ENCODE data around the gene RNFT2. TPM values are rescaled to one million over a fixed set of nuclear protein-coding genes. Genes with fewer than 3 reads are reported as not detected.

The RNFT2 gene
- total RNA-seq, 1 experiment from 2014 or later = 6.0 TPM

DNA sequence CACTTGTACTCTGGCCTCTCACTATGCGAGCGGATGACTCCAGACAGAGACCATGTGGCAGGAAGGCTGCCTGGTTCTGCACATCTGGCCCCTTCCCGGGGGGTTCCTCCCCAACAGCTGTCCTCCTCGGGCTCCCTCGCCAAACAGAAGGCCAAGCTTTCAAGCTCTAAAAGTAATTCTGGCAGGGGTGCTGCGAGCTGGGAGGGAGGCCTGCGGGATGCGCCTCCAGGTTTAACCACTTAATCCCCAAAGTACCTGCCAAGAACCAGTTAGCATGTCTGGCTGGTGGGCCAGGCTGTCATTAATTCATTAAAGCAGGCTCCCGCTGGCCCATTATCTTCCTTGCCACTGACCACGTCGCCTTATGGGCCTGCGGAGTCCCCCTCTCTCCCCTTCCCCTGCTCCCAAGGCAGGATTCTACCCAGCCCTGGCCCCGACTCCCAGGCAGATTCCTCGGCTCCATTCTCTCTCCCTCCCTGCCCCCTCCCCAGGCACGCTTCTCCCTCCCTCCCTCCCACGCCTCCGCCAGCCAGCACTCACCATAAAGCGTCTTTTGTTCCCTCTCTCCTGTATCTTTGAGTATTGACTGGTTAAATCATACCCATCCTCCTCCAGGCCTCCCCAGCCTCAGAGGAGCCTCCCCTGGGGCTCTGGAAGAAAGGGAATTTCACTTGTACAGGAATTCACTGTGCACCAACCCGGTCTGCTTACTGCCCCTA lies 138.2 kb downstream of the RNFT2 start:
- DNase-seq (ENCODE audit: low read depth) = no peak

DNA sequence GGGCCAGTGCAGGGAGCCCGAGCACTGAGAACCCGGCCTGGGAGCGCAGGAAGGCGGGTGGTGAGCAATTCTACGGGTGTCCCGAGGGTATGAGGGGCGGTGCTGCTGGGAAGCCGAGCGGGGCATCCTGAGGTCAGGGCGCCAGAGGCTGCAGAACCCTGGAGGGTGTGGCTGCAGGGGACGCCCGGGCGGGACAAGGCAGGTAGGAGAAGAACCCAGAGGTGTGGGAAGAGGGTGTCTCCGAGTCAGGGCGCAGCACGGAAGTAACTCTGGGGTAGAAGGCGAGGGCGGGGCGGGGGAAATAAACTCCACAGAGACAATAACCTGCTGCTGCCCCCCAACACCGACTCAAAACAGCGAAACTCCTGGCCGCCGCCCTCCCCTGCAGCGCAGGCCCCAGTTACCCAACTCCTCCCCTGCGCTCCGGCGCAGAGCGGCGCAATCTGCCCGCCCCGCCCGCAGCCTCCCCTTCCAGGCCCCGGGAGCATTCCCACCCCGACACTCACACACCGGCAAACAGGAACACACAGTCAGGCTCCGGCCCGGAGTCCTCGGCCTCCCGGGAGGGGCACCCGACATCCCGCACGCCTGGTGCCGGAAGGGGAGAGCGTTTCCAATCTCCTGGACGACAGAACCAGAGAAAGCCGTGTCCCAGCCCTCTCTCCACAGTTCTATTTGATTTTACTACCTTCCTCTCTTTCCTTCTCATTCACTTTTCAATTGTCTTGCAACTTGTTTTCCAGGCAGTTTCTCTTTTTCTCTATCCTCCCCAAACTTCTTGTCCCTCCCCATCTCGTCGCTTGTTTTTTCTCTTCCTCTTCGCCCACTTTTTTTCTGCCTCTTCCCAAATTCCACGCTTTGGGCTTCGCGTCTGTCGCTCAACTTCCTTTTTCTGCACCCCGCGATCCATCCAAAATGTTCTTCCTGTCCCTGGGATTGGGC lies 140.7 kb downstream of the RNFT2 start:
- no peak for DNase-seq (ENCODE audit: low read depth)

DNA sequence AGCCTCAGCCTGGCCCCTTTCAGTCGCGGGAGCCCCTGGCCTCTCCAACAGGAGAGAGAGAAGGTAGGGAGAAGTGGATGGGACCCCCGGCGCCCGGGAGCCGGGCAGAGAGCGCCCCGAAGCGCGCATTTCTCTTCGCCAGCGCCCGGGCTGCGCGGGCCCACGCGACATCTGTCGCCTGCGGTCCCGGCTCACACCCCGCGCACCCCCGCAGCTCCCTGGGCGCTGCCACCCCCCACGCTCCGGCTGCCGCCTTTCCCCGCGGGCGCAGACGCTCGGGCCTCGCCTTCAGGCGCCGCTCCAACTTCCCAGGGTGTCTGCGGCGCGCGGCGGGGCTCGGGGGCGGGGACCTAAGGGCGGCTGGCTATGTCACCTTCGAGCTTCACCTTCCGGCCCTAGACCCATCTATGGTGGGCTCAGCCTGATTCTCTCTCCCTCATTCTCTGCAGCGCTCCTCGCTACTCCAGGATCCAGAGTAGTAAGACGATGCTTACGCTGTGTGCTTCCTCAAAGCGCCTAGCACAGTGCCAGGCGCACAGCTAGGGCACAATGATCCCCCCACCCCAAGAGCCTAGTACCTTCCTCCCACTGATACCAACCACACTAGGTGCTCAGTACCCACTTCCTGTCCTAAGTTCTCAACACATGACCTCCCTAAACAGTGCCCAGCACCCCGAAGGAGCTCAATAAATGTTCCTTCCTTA lies 141.5 kb downstream of the RNFT2 start:
- no peak for DNase-seq (ENCODE audit: low read depth)

DNA sequence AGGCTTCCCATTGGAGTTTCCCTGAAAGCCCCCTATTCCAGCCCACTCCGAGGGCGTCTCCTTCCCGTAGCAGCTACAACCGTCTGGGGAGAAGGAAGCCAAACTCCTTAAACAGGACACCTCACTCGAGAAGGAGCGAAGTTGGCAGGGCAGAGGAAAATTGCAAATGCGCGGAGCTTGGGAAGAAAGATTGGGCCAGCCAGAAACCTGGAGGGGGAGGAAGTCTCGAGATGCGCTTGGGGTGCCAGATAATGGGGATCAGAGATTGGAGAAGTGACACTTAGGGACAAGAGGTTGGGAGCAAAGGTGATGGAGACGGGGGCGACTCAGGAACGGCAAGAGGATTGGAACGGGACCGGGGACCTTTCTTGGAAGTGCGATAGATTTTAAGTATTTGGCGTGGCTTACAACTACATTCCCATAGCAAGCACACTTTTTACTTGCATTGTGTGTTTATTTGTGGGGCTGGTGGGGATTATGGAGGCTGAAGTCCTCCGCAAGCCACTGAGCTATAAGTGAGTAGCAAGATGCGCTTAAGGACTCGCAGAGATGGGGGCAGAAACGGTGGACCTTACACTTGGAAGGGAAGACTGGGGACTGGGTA lies 142.2 kb downstream of the RNFT2 start:
- DNase-seq (ENCODE audit: low read depth) = no peak

DNA sequence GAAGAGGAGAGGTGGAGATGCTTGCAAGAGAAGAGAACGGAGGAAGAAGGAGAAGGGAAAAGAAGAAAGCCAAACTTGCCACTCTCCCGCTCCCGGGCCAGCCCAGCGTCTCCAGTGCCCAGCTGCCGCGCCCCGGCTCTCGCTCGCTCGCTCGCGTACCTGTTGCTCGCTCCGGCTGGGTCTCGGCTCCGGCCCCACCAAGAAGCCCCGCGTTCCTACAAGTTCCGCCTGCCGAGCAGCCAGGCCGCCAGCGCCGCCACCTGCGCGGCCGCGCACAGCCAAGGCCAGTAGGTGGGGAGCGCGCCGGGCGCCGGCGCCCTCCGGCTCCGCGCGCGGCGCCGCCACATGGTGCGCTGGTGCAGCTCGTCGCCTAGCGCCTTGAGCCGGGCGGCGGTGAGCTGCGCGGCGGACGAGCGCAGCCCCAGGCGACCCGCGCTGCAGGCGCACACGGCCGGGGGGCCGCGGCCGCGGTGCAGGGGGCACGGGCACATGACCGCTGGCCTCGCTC lies 142.8 kb downstream of the RNFT2 start:
- no peak for DNase-seq (ENCODE audit: low read depth)

DNA sequence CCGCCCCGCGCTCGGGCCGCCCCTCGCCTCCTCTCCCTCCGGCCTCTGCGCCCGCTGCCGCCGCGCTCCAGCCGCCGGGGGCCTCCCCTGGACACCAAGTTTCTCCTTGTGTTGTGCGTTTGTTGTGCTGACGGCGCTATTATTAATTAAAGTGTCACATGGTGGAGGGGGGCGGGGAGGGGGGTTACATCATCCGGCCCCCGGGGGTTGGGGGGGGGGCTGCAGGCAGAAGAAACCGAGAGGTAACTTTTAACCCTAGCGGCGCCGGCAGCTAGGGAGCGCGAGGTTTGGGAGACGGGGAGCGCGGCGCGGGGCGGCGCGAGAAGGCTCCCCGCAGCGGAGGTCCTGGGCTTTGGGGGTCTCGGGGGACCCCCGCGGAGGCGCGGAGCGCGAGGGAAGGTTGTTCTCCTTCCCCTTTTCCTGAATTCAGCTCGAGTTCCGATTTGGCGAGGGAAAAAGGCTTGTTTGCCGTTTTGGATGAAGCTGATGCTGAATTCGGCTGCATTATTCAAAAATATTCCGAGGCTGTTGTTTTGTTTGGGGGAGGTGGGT lies 143.3 kb downstream of the RNFT2 start, which contains the start of gene HRK:
TSS of gene HRK (minus strand) at position 117 of the 552 bp plus-strand sequence. CDS start 134 bp downstream, outside the sequence.
- no peak for DNase-seq (ENCODE audit: low read depth)

DNA sequence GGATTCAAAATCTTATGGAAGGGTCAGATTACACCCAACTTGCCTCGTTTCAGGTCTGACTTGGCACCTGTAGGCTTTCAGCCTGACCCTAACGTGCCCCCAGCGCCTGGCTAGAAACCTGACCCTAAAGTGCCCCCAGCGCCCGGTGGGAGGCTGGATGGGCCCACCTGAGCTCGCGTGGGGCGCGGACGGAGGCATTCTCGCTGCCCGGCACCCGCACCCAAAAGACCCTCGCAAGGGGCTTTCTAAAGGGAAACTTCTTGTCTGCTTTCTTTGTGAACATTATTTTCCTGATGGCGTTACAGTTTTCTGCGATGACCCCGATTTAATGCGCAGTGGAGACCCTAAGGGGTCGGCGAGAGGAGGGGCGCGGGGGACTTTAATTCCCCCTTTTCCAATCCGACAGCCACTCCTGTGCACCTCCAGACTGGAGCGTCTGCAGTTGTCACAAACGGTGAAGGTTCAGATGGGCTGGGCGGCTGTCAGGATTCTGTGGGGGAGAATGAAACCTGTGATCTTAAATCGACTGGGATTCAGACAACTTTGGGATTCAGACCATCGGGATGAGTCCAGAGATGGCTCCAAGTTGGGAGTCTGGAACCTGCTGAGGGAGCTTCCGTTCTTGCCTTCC lies 143.9 kb downstream of the RNFT2 start:
- no peak for DNase-seq (ENCODE audit: low read depth)

DNA sequence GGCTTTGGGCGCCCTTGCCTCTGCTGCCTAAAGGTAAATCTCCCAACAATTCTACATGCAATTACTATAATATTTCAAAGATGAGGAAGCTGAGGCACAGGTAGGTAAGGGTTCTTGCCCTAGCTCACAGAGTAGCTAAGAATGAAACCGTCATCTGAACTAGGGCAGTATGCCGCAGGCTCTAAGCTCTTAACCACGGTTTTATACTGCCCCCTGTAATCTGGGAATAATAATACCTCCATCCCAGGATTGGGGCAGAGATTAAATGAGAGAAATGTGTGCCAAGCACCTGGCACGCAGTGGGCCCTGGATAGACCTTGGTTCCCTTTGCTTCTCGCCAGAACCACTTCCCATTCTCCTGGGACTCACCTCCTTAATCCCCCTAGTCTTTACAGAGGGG lies 144.6 kb downstream of the RNFT2 start:
- DNase-seq (ENCODE audit: low read depth) = no peak

DNA sequence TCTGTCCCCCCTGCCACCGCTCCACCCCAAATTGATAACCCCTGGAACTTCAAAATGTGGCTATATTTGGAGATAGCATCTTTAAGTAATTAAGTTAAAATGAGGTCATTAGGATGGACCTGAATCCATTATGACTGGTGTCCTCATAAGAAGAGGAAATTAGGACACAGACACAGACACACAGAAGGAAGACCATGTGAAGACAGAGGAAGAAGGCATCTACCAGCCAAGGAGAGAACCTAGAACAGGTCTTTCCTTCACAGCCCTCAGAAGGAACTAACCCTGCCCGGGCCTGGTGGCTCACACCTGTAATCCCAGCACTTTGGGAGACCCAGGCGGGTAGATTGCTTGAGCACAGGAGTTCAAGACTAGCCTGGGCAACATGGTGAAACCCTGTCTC lies 146.8 kb downstream of the RNFT2 start:
- DNase-seq (ENCODE audit: low read depth) = no peak

DNA sequence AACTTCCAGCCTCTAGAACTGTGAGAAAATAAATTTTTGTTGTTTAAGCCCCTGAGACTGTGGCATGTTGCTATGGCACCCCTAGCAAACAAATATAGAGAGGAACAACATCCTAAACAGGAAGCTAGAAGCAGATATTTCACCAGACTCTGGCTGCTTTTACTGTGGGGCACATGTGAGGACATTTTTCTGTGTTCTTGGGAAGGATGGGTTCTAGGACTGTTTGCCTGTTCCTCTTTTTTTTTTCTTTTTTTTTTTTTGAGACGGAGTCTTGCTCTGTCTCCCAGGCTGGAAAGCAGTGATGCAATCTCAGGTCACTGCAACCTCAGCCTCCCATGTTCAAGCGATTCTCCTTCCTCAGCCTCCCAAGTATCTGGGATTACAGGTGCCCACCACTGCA lies 147.4 kb downstream of the RNFT2 start:
- DNase-seq (ENCODE audit: low read depth) = no peak

DNA sequence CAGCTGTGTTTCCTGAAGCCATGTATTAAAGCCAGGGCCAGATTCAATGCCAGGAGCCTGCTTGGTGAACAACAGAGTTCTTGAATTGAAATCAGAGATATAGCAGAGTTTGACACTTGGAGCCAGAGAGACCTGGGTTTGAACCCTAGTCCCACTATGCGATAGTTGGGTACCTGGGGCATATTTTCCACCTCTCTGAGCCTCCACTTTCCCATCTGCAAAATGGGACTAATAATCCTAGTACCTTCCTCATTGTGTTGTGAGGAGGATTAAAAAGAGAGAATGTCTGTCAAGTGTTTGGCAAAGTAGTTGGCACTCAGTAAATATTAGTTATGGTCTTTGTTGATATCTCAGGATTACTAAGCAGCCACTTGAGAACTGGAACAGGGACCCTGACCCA lies 149.1 kb downstream of the RNFT2 start:
- DNase-seq (ENCODE audit: low read depth) = no peak

DNA sequence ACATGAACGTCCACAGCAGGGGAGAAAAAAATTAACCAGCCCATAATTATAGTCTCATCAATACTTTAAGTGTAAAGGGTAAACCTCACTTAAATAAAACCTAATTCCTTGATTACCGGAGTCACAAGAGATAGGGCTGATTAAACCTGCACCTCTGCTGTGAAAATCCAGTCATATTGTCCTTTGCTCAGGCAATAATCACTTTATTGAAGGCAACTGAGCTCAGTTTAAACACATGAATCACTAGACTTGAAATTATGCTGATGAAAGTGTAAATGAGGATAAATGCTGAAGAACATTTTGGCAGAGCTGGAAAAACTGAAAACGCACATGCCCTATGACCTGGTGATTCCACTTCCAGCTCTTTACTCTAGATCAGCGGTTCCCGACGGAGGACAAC lies 149.8 kb downstream of the RNFT2 start:
- no peak for DNase-seq (ENCODE audit: low read depth)

DNA sequence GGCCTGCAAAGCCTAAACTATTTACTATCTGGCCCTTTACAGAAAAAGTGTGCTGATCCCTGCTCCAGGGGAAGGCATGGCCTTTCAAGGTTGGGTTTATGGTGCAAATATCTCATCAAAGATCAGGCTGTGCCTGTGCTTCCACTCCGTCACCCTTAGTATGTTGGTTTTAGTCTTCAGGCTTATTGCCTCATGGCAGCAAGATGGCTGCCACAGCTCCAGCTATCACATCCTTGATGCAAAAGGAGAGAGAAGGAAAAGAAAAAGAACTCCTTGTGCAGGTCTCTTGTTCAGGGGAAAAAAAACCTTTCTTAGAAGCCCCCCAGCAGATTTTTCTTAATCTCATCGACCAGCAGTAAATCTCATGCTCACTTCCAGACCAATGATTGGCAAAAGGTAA lies 152.2 kb downstream of the RNFT2 start:
- no peak for DNase-seq (ENCODE audit: low read depth)

DNA sequence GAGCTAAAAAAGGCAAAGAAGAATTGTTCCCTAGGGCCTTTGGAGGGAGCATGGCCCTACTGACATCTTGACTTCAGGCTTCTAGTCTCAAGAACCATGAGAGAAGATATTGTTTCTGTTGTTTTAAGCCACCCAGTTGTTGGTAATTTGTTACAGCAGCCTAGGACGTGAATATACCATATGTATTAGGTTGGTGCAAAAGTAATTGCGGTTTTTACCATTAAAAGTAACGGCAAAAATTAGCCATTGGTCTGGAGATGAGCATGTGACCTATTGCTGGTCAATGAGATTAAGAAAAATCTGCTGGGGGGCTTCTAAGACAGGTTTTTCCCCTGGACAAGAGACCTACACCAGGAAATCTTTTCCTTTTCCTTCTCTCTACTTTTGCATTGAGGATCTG lies 152.9 kb downstream of the RNFT2 start:
- DNase-seq (ENCODE audit: low read depth) = no peak

DNA sequence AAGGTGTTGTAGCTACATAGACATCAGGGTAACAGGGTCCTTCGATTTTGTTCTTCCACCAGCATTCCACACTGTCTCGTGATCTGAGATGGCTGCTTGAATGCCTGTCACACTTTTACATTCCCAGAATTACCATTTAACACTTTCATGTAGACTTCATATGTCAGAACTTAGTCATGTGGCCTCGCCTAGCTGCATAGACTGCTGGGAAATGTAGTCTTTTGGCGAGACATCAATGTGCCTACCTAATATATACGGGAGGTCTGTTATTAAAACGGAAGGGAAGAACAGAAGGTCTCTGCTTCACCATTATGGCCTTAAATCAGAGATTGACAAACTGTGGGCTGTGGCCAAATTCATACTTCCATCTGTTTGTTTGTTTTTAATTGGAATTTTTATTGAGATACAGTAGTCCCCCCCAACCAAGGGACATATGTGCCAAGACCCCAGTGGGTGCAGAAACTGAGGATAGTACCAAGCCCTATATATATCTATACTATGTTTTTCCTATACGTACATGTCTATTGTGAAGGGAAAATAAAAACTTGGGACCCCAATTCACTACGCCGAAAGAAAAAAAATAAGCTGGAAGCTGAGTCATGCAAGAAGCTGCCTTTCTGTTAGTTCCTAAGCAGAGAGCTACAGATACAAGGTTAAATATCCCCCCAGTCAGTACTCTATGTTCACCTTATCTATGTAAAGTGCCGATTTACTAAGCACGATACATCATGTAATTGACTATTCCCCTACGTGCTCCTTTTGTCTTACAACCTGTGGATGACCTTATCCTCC lies 154.4 kb downstream of the RNFT2 start:
- DNase-seq (ENCODE audit: low read depth) = no peak

DNA sequence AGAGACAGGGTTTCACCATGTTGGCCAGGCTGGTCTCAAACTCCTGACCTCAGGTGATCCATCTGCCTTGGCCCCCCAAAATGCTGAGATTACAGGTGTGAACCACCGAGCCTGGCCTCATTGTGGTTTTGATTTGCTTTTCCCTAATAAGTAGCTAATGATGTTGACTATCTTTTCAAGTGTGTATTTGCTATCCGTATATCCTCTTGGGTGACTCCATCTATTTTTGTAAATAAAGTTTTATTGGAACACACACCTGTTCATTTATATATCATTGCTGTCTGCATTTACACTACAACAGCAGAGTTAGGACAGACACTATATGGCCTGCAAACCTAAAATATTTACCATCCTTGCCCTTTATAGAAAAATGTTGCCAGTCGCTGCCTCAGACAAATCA lies 156.8 kb downstream of the RNFT2 start:
- no peak for DNase-seq (ENCODE audit: low read depth)

DNA sequence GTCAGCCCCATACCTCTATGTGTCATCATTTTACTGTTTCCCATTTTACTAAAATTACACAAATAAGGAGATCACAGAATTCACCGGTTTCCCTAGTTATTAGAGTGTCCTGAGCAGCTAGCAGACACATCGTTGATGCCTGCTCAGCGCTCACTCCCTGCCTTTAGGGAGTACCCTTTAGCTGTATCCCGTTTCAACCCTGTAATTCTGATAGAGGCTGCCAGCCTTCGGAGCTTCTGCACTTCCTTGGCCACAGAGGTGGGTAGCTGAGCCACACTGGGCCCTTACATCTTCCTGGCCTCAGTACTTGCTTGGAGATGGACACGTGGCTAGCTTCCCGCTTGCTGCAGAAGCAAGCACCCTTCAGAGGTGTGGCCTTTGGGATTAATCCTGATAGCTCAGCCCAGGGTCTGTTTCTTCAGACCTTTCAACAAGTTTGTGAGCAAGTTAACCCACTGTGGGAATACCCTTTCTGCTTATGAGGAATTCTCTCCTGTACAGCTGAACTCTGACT lies 158.4 kb downstream of the RNFT2 start:
- no peak for DNase-seq (ENCODE audit: low read depth)

DNA sequence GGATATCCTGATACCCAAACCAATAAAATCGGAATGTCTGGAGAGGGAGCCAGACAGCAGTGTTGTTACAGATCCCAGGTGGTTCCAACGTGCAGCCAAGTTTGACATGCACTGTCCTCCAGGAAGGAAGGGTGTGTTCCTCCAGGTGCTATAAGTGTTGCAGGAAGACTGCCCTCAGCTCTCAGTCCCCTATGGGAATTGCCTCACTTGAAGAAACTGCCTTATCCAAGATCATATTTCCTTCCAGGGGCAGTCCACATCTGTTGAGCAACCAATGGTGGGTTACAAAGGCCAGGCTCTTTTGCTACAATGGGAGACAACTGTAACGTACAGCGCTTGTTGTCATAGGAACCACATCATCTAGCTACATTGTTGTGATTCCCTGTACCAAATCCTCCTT lies 159.4 kb downstream of the RNFT2 start:
- DNase-seq (ENCODE audit: low read depth) = no peak

DNA sequence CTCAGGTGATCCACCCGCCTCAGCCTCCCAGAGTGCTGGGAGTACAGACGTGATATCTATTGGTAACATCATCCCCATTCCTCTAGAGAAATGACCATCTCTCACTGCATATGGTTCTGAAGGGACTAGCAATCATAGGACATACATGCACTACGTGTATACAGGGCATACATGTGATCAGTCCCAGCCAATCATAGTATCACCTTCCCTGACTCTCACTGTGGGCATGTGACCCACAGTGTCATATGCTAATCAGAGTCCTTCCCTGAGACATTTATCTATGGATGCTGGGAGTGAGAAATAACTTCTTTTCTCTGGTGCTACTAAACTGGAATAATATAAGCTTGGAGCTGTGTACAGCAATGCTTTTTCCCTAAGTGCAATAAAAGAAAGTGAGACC lies 160.6 kb downstream of the RNFT2 start:
- DNase-seq (ENCODE audit: low read depth) = no peak
